HG03095 (cell line): ENCODE results near the gene HYLS1.

Experiments
- ATAC-seq: cut with Tn5 transposase; IDR thresholded peaks from one replicate; pipeline ENCODE4 v1.9.1; 2021; ENCODE audit warnings: moderate library complexity; ENCODE audit not compliant: unreplicated experiment

The HYLS1 gene

GRCh38 chr11:125932301-125932700 is 44.8 kb downstream of the HYLS1 start:
- ATAC-seq = no peak

GRCh38 chr11:125933030-125933813 is 45.8 kb downstream of the HYLS1 start:
- ATAC-seq = no peak

GRCh38 chr11:125934473-125934872 is 47.0 kb downstream of the HYLS1 start:
- ATAC-seq = no peak

- no peak for ATAC-seq
Measured at GRCh38 chr11:125935056-125935455, 47.6 kb downstream of the HYLS1 start.

- no peak for ATAC-seq
Measured at GRCh38 chr11:125935618-125936199, 48.2 kb downstream of the HYLS1 start.

GRCh38 chr11:125938418-125938817 is 51.0 kb downstream of the HYLS1 start:
- ATAC-seq = no peak

GRCh38 chr11:125939081-125939521 is 51.6 kb downstream of the HYLS1 start:
- ATAC-seq = no peak

- no peak for ATAC-seq
Measured at GRCh38 chr11:125940145-125940544, 52.7 kb downstream of the HYLS1 start.

- no peak for ATAC-seq
Measured at GRCh38 chr11:125941267-125941618, 53.8 kb downstream of the HYLS1 start.

GRCh38 chr11:125941619-125942611 is 54.4 kb downstream of the HYLS1 start:
- no peak for ATAC-seq

GRCh38 chr11:125942771-125943428 is 55.4 kb downstream of the HYLS1 start:
- no peak for ATAC-seq

GRCh38 chr11:125943661-125944349 is 56.3 kb downstream of the HYLS1 start:
- no peak for ATAC-seq

GRCh38 chr11:125944350-125945010 is 57.0 kb downstream of the HYLS1 start:
- no peak for ATAC-seq

- ATAC-seq = no peak
Measured at GRCh38 chr11:125945011-125945796, 57.7 kb downstream of the HYLS1 start.

GRCh38 chr11:125945797-125946520 is 58.5 kb downstream of the HYLS1 start, which contains the start of gene VSIG10L2:
Gene VSIG10L2, plus strand, starts transcription at chr11:125946044. Its CDS starts 12 bp downstream, at chr11:125946056.
- ATAC-seq = no peak

GRCh38 chr11:125946712-125947418 is 59.4 kb downstream of the HYLS1 start:
- no peak for ATAC-seq

GRCh38 chr11:125947419-125948277 is 60.2 kb downstream of the HYLS1 start:
- ATAC-seq = no peak
